Fibroblast of peridontal ligament (primary cell): Measurements from ENCODE around the gene MISP.

ENCODE experiments used
- DNase-seq: peaks from one replicate; pipeline ENCODE4 v3.0.0-alpha.2; 2010; ENCODE audit errors: extremely low read depth

MISP gene

DNA sequence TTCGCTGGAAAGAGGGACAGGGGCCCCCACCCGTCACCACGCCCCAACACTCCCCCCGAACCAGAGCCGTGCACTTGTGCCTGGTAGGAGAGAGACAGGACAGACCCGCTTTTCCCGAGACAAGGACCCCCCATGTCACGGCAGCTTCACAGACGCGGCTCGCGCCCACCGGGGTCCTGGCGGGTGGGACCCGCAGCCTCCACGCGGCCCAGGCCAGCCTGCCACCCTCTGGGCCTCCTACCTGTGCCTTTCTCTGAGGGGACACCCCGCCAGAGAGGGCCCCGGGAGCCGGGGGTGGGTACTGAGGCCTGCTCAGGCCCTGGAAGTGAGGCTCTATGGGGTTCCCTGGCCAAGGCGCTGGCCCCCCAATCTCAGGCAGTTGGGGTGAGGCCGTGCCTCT lies 4.0 kb upstream of the MISP start:
- no peak for DNase-seq

DNA sequence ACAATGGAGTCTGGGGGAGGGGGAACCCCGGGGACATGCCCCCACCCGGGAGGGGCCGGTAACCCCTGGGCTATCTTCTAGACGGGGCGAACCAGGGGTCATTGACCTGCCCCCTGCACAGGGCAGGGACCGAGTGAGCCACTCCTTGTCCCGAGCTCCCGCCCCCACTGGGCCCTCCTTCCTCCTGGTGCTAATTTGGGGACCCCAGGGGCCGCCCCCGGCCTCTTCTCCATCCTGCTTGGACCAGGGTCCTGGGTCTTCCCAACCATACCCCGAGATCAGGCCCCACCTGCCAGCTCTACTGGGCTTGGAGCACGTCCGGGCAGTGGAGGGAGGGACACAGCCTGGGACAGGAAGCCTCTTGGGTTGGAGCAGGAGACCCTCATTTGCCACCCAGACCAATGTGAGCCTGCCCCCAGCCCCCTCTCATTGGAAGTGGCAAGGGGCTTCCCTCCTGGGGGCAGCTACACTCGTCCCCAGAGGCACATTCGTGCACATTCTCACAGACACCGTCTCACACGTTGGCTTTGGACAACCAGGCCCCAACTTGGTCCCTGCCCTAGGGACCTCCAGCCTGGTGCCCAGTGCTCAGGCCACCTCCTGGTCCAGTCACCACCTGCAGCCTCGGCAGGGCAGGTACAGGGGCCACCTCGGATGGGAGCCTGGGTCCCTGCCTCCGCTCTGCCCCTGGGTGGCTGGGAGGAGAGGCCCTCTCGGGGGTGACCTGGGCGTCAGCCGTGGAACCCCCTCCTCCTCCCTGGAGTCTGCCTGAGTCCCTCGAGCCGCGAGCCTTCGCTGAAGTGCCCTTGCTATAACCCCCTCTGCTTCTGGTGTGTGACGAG lies 3.3 kb upstream of the MISP start:
- DNase-seq: no peak

- DNase-seq: no peak
Measured at GRCh38 chr19:748274-748598, 2.7 kb upstream of the MISP start.

- no peak for DNase-seq
Measured at GRCh38 chr19:749811-750210, 1.1 kb upstream of the MISP start.

- DNase-seq: peak; percentile 79
Measured at GRCh38 chr19:751501-752341, 809 bp downstream of the MISP start.

GRCh38 chr19:752652-753517 lies 2.0 kb downstream of the MISP start:
- peak; percentile 98 for DNase-seq

GRCh38 chr19:754530-754929 lies 3.6 kb downstream of the MISP start:
- DNase-seq: no peak

- no peak for DNase-seq
Measured at GRCh38 chr19:755063-755462, 4.2 kb downstream of the MISP start.

GRCh38 chr19:756236-756635 lies 5.3 kb downstream of the MISP start:
- peak; percentile 18 for DNase-seq

GRCh38 chr19:756821-757688 lies 6.1 kb downstream of the MISP start:
- DNase-seq: no peak

DNA sequence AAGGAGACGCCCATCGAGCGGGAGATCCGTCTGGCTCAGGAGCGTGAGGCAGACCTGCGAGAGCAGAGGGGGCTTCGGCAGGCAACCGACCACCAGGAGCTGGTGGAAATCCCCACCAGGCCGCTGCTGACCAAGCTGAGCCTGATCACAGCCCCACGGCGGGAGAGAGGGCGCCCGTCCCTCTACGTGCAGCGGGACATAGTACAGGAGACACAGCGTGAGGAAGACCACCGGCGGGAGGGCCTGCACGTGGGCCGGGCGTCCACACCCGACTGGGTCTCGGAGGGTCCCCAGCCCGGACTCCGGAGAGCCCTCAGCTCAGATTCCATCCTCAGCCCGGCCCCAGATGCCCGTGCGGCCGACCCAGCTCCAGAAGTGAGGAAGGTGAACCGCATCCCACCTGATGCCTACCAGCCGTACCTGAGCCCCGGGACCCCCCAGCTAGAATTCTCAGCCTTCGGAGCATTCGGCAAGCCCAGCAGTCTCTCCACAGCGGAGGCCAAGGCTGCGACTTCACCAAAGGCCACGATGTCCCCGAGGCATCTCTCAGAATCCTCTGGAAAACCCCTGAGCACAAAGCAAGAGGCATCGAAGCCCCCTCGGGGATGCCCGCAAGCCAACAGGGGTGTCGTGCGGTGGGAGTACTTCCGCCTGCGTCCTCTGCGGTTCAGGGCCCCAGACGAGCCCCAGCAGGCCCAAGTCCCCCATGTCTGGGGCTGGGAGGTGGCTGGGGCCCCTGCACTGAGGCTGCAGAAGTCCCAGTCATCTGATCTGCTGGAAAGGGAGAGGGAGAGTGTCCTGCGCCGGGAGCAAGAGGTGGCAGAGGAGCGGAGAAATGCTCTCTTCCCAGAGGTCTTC lies 7.1 kb downstream of the MISP start:
- DNase-seq: no peak

GRCh38 chr19:763181-763580 lies 12.3 kb downstream of the MISP start:
- DNase-seq: no peak

- no peak for DNase-seq
Measured at GRCh38 chr19:763869-764268, 13.0 kb downstream of the MISP start.

DNA sequence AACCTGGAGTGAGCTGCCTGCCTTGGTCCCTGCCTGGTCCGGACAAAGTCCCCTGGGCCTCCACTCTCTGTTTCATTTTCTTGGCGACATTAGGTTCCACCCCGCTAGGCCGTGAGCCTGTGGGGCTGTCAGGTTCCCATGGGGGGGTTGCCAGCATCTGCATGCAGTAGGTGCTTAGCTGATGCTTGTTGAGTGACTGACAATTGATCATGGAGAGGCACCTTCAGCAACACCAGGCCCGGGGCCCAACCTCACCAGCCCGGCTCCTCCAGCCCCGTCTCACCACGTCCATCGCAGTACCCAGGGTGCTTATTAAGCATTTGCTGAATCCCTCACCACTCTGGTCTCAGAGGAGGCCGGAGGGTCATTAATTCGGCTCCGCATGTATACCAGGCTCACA lies 13.4 kb downstream of the MISP start:
- no peak for DNase-seq

DNA sequence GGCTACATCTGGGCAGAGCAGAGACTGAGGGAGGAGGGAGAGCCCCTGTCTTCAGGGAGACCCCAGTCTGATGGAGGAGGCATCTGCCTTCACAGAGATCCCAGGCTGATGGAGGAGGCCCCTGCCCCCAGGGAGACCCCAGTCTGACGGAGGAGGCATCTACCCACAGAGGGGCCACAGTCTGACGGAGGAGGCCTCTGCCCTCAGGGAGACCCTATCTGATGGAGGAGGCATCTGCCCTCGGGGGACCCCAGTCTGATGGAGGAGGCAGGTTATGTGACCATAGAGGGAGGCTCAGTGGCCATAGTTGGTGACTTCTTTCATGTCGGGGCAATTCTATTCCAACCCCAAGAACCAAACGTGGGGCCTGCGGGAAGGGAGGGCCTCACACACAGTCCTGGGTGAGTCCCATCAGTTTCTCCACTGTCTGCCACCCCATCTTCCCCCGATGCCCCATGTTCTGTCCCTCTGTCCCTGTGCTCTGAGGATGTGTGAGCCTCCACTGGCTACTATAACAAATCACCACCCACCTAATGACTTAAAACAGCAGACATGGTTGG lies 14.3 kb downstream of the MISP start:
- no peak for DNase-seq

DNA sequence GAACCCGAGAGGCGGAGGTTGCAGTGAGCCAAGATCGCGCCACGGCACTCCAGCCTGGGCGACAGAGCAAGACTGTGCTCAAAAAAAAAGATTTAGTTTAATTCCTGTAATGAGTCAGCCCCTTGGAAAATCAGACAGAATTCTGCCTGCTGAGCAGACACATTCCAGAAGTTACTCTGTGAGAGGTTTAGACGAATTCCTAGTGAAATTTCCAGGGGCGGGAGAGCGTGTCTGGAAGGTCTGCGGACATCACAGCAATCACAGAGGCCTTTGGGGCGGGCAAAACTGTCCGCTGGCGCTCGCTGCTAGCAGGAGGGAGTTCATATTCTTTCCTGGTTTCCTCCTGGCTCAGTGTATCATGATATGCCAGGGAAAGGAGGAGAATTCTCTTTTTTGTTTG lies 17.5 kb downstream of the MISP start:
- peak; percentile 94 for DNase-seq

DNA sequence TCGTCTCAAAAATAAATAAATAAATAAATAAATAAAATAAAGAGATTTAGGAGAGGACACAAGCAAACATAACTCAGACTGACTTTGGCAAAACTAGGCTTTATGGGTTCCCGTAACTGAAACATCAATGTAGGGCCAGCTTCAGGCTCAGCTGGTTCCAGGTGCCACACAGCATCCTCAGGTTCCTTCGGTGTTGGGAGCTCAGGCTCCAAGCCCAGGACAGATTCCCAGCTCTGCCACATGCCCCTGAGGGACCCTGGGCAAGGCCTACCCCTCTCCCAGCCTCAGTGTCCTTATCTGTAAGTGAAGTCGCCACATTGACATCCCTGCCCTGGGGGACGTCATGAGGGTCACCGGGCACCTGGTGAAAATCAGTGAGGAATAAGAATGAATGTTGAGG lies 18.7 kb downstream of the MISP start:
- no peak for DNase-seq

GRCh38 chr19:771332-771785 lies 20.4 kb downstream of the MISP start:
- peak; percentile 41 for DNase-seq

DNA sequence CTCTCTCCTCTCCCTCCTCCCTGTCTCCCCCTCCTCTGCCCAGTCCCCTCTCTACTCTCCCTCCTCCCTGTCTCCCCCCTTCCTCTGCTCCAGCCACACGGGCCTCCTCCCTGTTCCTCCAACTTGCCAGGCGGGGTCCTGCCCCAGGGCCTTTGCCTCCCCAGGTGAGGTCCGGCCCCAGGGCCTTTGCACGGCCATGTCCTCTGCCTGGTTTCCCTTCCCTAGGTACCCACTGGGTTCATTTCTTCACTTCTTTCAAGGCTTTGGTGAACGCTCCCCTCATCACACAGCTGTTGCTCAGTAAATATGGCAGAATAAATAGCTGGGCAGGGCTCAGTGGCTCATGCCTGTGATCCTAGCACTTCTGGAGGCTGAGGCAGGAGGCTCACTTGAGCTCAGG lies 21.2 kb downstream of the MISP start:
- DNase-seq: no peak
